Type B pancreatic cell (in vitro differentiated cells): ENCODE data around the gene SAG. TPM values are rescaled to one million over a fixed set of nuclear protein-coding genes. Genes with fewer than 3 reads are reported as not detected.

ENCODE experiments used
- DNase-seq: peaks from one replicate; pipeline ENCODE4 v3.0.0; 2021; ENCODE audit warnings: mixed read lengths; ENCODE audit not compliant: unreplicated experiment; ENCODE audit errors: extremely low spot score
- H3K27ac Mint-ChIP-seq: 2 replicates; pipeline ENCODE4 v1.8.0; 2021; ENCODE audit warnings: mild to moderate bottlenecking, mixed read lengths
- H3K27me3 Mint-ChIP-seq: 2 replicates; pipeline ENCODE4 v1.8.0; 2021; ENCODE audit warnings: mixed read lengths
- H3K36me3 Mint-ChIP-seq: 2 replicates; pipeline ENCODE4 v1.8.0; 2021; ENCODE audit warnings: mixed read lengths
- H3K4me1 Mint-ChIP-seq: one replicate; pipeline ENCODE4 v1.8.0; 2021; ENCODE audit warnings: mixed read lengths; ENCODE audit not compliant: unreplicated experiment
- H3K4me3 Mint-ChIP-seq: 2 replicates; pipeline ENCODE4 v1.8.0; 2021; ENCODE audit warnings: mild to moderate bottlenecking, mixed read lengths
- H3K9me3 Mint-ChIP-seq: 2 replicates; pipeline ENCODE4 v1.8.0; 2021; ENCODE audit warnings: mixed read lengths
- total RNA-seq: library from RNA; stranded (reverse); gene quantifications from 2 replicates; pipeline ENCODE4 v1.2.1, GENCODE V29; 2021; ENCODE audit warnings: low replicate concordance
- TF ChIP-seq, protein P1 (sequence below): fragments of 200-600 bp; sonication (generic); conservative IDR thresholded peaks from 2 replicates; pipeline ENCODE4 v1.5.0; 2021; ENCODE audit warnings: antibody characterized with exemption, mild to moderate bottlenecking

Gene SAG
- total RNA-seq, 1 donor from 2014 or later: 0.43 TPM

- TF ChIP-seq, protein P1, sequence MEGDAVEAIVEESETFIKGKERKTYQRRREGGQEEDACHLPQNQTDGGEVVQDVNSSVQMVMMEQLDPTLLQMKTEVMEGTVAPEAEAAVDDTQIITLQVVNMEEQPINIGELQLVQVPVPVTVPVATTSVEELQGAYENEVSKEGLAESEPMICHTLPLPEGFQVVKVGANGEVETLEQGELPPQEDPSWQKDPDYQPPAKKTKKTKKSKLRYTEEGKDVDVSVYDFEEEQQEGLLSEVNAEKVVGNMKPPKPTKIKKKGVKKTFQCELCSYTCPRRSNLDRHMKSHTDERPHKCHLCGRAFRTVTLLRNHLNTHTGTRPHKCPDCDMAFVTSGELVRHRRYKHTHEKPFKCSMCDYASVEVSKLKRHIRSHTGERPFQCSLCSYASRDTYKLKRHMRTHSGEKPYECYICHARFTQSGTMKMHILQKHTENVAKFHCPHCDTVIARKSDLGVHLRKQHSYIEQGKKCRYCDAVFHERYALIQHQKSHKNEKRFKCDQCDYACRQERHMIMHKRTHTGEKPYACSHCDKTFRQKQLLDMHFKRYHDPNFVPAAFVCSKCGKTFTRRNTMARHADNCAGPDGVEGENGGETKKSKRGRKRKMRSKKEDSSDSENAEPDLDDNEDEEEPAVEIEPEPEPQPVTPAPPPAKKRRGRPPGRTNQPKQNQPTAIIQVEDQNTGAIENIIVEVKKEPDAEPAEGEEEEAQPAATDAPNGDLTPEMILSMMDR: no peak
- Mint-ChIP-seq H3K4me3 (no peak overlapping the region), H3K27me3 (peaks cover 49% of the 10 kb centered on the region), H3K4me1 (no peaks in the 10 kb centered on the region), H3K9me3 (no peaks in the 10 kb centered on the region), H3K36me3 (no peaks in the 10 kb centered on the region), H3K27ac (no peak overlapping the region)
- no peak for DNase-seq
Observed at GRCh38 chr2:233343171-233343705, 35.6 kb downstream of the SAG start.

GRCh38 chr2:233346376-233346775 is 38.8 kb downstream of the SAG start:
- no peak for DNase-seq
- H3K4me1 Mint-ChIP-seq: peaks cover 22% of the 10 kb centered on the region
- TF ChIP-seq, protein P1: no peak
- H3K27me3 Mint-ChIP-seq: peaks cover 64% of the 10 kb centered on the region
- H3K4me3 Mint-ChIP-seq: no peak overlapping the region
- no peaks in the 10 kb centered on the region for H3K36me3 Mint-ChIP-seq
- no peaks in the 10 kb centered on the region for H3K9me3 Mint-ChIP-seq
- no peak overlapping the region for H3K27ac Mint-ChIP-seq

GRCh38 chr2:233346930-233347329 is 39.3 kb downstream of the SAG start:
- no peak overlapping the region for H3K27ac Mint-ChIP-seq
- no peaks in the 10 kb centered on the region for H3K36me3 Mint-ChIP-seq
- no peak overlapping the region for H3K4me3 Mint-ChIP-seq
- TF ChIP-seq, protein P1: no peak
- DNase-seq: no peak
- no peaks in the 10 kb centered on the region for H3K9me3 Mint-ChIP-seq
- peaks cover 62% of the 10 kb centered on the region for H3K27me3 Mint-ChIP-seq
- peaks cover 22% of the 10 kb centered on the region for H3K4me1 Mint-ChIP-seq

DNA sequence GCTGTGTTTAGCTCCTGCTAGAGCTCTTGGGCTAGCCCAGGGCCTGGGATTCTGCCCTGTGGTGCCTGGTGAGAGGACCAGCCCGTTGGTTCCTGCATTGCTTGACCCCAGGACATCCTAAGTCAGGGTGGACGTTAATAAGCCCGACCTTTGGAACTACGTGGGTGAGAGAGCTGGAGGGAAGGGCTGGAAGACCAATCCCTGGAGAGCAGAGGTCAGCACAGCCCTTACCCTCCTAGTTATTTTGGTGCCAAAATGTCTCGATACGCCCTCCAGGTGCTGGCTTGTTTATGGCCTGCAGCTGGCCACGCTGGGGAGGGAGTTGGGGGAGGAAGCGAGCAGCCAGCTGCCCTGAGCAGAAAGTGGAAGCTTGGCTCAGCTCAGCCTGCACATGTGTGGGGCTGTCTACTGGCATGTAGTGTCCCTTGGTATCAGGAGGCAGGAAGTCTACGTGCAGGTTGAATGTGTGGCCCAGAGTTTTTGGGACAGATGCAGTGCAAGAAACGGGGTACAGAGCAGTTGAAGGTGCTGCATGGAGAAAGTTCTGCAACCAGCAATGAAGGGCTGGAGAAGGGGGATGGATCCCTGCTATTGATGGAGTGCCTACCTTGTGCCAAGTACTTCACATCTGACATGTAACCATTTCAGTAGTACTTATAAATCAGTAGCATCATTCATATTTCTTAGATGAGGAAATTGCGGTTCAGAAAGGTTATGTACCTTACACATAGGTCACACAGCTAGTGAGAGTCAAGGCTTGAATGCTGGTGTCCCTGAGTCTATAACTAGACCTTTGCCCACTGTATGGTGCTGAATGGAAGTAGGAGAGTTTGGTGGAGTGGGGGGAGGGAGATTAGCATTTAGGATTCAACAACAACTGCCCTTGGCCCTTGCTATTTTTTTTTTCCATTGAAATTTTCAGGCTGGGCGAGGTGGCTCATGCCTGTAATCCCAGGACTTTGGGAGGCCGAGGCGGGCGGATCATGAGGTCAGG is 41.7 kb downstream of the SAG start:
- TF ChIP-seq, protein P1: no peak
- H3K4me1 Mint-ChIP-seq: peaks cover 30% of the 10 kb centered on the region
- no peak overlapping the region for H3K27ac Mint-ChIP-seq
- peaks cover 6% of the 10 kb centered on the region for H3K36me3 Mint-ChIP-seq
- H3K9me3 Mint-ChIP-seq: no peaks in the 10 kb centered on the region
- peak overlapping the region; percentile 4 for H3K4me3 Mint-ChIP-seq
- peaks cover 66% of the 10 kb centered on the region for H3K27me3 Mint-ChIP-seq
- no peak for DNase-seq

GRCh38 chr2:233350708-233351107 is 43.1 kb downstream of the SAG start:
- Mint-ChIP-seq H3K4me3 (peak overlapping the region; percentile 46), H3K27me3 (peaks cover 62% of the 10 kb centered on the region), H3K36me3 (peaks cover 6% of the 10 kb centered on the region), H3K4me1 (peaks cover 30% of the 10 kb centered on the region), H3K9me3 (no peaks in the 10 kb centered on the region), H3K27ac (peak overlapping the region; percentile 66)
- DNase-seq: no peak
- TF ChIP-seq, protein P1: no peak
